ENCODE data around the gene SFSWAP. TPM values are rescaled to one million over a fixed set of nuclear protein-coding genes. Genes with fewer than 3 reads are reported as not detected.

SFSWAP gene
- total RNA-seq, 1 experiment from 2014 or later: 50.4 TPM

GRCh38 chr12:131720241-131720640 lies 9.4 kb downstream of the SFSWAP start:
- H3K36me3 ChIP-seq (ENCODE audit: control insufficient read depth in 1 of 2, insufficient read depth in 2 of 2, low read length in 2 of 2): peaks cover 56 to 72% of the 10 kb centered on the region in 2 experiments
- H3K9ac ChIP-seq (ENCODE audit: low read length): no peak overlapping the region
- intact Hi-C loops (cut with micrococcal nuclease): no loop called here
- ATAC-seq (no peak), DNase-seq (ENCODE audit: low read depth, low spot score) (no peak)
- no TSS peak for BruUV-seq (replicated peaks)
- H3K9me2 ChIP-seq (ENCODE audit: insufficient read depth): no peaks in the 10 kb centered on the region
- H3K9me3 ChIP-seq (ENCODE audit: control insufficient read depth in 1 of 2, insufficient read depth in 1 of 2, low read depth in 1 of 2, low read length in 2 of 2): no peaks in the 10 kb centered on the region
- peaks cover 97% of the 10 kb centered on the region for H3K79me2 ChIP-seq (ENCODE audit: insufficient read depth, low read length)
- no peak overlapping the region for H2AFZ ChIP-seq (ENCODE audit: low read depth, low read length, poor library complexity, severe bottlenecking)
- TF ChIP-seq ZFX (IDR thresholded peaks at IDR 0.05): no peak
- no peak for TF ChIP-seq RAD21 (IDR thresholded peaks at IDR 0.05; ENCODE audit: low read depth)
- H3K4me2 ChIP-seq (ENCODE audit: low read length): no peak overlapping the region
- H3K27ac ChIP-seq (ENCODE audit: low read depth, low read length): peak overlapping the region; percentile 42; the same call in 1 of the 2 replicates
- no peaks in the 10 kb centered on the region for H3K4me1 ChIP-seq (ENCODE audit: control insufficient read depth in 1 of 2, insufficient read depth in 2 of 2, low read length in 2 of 2)
- H4K20me1 ChIP-seq (ENCODE audit: insufficient read depth): peaks cover 8% of the 10 kb centered on the region; the same call in 1 of the 2 replicates
- ChIA-PET CTCF (no interaction called here), RAD21 (ENCODE audit: low non-redundant PET in 1 of 2, low total read pairs in 2 of 2, uncharacterized antibody in 2 of 2, unreplicated experiment in 2 of 2) (no interaction called here), POLR2A (no interaction called here)
- H3K4me3 ChIP-seq (replicated peaks in 1 of 2; ENCODE audit: low read depth in 1 of 2, low read length in 2 of 2): no peak overlapping the region
- no peaks in the 10 kb centered on the region for H3K27me3 ChIP-seq (ENCODE audit: insufficient read depth, low read length)

- RAD21 ChIA-PET (ENCODE audit: low non-redundant PET in 1 of 2, low total read pairs in 2 of 2, uncharacterized antibody in 2 of 2, unreplicated experiment in 2 of 2): no interaction called here
- Histone ChIP-seq H3K9me2 (ENCODE audit: insufficient read depth) (no peaks in the 10 kb centered on the region), H3K9me3 (ENCODE audit: control insufficient read depth in 1 of 2, insufficient read depth in 1 of 2, low read depth in 1 of 2, low read length in 2 of 2) (no peaks in the 10 kb centered on the region), H3K36me3 (ENCODE audit: control insufficient read depth in 1 of 2, insufficient read depth in 2 of 2, low read length in 2 of 2) (peaks cover 50 to 71% of the 10 kb centered on the region in 2 experiments), H3K27me3 (ENCODE audit: insufficient read depth, low read length) (no peaks in the 10 kb centered on the region), H3K9ac (ENCODE audit: low read length) (no peak overlapping the region), H2AFZ (ENCODE audit: low read depth, low read length, poor library complexity, severe bottlenecking) (no peak overlapping the region), H3K4me2 (ENCODE audit: low read length) (no peak overlapping the region), H3K79me2 (ENCODE audit: insufficient read depth, low read length) (peaks cover 98% of the 10 kb centered on the region), H3K4me3 (replicated peaks in 1 of 2; ENCODE audit: low read depth in 1 of 2, low read length in 2 of 2) (no peak overlapping the region), H4K20me1 (ENCODE audit: insufficient read depth) (peaks cover 11% of the 10 kb centered on the region; the same call in 1 of the 2 replicates), H3K4me1 (ENCODE audit: control insufficient read depth in 1 of 2, insufficient read depth in 2 of 2, low read length in 2 of 2) (no peaks in the 10 kb centered on the region), H3K27ac (ENCODE audit: low read depth, low read length) (peak overlapping the region; percentile 42; the same call in 1 of the 2 replicates)
- no peak for ATAC-seq
- CTCF ChIA-PET: no interaction called here
- no TSS peak for BruUV-seq (replicated peaks)
- POLR2A ChIA-PET: no interaction called here
- intact Hi-C loops (cut with micrococcal nuclease): no loop called here
- no peak for DNase-seq (ENCODE audit: low read depth, low spot score)
- TF ChIP-seq TCF7L2 (IDR thresholded peaks at IDR 0.05; ENCODE audit: borderline replicate concordance, extremely low read depth, insufficient read depth, insufficient read length): no peak
- no peak for TF ChIP-seq ZFX (IDR thresholded peaks at IDR 0.05)
- TF ChIP-seq ZNF274 (IDR thresholded peaks at IDR 0.05; ENCODE audit: low read depth, low read length): no peak
- TF ChIP-seq EZH2 (IDR thresholded peaks at IDR 0.05): no peak
- TF ChIP-seq POLR2AphosphoS5 (IDR thresholded peaks at IDR 0.05; ENCODE audit: low read depth, low read length): no peak
- no peak for TF ChIP-seq POLR2A (IDR thresholded peaks at IDR 0.05; ENCODE audit: borderline replicate concordance, extremely low read depth, insufficient read depth, insufficient read length)
- TF ChIP-seq SP1 (IDR thresholded peaks at IDR 0.05; ENCODE audit: low read depth): no peak
- no peak for TF ChIP-seq SRF (IDR thresholded peaks at IDR 0.05; ENCODE audit: low read depth)
- no peak for TF ChIP-seq MAX (IDR thresholded peaks at IDR 0.05)
- no peak for TF ChIP-seq CEBPB (IDR thresholded peaks at IDR 0.05; ENCODE audit: low read depth)
- TF ChIP-seq EZH2phosphoT487 (IDR thresholded peaks at IDR 0.05; ENCODE audit: borderline replicate concordance): no peak
Measured at GRCh38 chr12:131720921-131721320, 10.0 kb downstream of the SFSWAP start.
